NCI-H1092 (cell line): ENCODE measurements around the gene MLLT1.

ENCODE experiments used
- DNase-seq: peaks from one replicate; lab custom pipeline; 2025; lab: John Stamatoyannopoulos, UW

The MLLT1 gene

DNA sequence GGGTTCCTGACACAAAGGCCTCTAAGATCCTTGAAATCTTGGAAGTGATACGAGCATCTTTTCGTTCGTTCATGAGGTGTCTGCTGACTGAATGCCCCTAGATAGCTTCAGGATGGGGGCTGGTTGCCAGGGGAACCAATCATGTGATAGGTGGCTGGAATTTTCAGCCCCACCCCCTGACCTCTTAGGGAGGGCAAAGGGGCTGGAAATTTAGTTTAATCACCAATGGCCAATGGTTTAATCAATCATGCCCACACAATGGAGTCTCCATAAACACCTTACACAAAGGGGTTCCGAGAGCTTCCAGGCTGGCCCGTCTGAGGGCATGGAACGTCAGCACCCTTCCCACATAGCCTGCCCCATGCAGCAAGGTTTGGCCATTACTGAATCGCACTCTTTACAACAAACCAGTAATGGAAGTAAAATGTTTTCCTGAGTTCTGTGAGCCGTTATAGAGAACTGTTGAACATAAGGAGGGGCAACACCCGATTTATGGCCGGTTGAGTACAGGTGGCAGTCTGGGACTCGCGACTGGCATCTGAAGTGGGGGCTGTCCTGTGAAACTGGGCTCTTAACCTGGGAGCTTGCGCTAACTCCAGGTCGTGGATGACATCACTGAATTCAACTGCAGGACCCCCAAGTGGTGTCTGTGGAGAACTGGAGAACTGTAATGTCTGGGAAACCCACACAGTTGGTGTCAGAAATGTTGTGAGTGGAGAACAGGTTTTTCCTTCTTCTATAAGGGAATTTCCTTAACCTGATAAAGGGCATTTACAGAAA, 25.6 kb downstream of the MLLT1 start:
- DNase-seq: no peak

DNA sequence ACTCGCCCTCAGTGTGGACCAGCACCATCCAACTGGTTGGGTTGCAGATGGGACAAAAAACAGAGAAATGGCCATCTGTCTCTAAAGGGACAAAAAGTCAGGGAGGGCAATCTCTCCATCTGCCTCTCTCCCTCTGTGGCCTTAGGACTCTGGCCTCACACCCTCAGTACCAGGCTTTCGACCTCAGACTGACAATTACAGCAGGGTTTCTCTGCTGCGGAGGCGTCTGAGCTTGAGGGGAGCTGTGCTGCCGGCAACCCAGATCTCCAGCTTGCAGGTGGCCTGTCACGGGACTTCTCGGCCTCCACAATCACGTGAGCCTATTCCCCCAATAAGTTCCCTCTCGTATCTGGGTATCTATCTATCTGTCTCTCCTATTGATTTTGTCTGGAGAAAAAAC, 27.7 kb downstream of the MLLT1 start:
- no peak for DNase-seq

DNA sequence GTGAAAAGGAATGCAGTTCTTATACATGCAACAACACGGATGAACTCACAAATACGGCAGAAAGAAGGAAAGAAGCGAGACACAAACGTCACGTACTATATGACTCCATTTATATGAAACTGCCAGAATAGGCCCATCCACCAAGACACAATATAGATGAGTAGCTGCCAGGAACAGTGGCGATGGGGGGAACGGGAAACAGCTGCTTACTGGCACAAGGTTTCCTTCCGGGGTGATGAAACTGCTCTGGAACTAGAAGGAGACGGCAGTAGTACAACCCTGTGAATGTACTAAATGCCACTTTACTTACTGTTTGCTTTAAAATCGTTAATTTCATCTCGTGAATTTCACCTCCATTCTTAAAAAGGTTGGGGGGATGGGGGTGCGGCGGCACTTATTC, 28.9 kb downstream of the MLLT1 start:
- DNase-seq: no peak

DNA sequence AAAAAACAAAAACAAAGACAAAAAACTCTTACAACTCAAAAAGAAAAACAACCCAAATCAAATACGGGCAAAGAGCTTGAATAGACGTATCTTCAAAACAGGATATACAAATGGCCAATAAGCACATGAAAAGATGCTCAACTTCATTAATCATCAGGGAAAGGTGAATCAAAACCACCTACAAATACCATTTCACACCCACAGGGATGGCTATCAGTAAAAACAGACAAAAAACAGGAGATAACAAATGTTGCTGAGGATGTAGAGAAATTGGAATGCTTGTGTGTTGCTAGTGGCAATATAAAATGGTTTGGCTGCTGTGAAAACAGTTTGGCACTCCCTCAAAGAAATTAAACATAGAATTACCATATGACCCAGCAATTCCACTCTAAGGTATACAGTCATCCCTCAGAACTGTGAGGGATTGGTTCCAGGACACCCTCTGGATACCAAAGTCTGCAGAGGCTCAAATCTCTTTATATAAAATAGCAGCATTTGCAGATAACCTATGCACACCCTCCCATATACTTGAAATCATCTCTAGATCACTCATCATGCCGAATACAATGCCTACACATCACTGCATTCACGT, 29.7 kb downstream of the MLLT1 start:
- no peak for DNase-seq

DNA sequence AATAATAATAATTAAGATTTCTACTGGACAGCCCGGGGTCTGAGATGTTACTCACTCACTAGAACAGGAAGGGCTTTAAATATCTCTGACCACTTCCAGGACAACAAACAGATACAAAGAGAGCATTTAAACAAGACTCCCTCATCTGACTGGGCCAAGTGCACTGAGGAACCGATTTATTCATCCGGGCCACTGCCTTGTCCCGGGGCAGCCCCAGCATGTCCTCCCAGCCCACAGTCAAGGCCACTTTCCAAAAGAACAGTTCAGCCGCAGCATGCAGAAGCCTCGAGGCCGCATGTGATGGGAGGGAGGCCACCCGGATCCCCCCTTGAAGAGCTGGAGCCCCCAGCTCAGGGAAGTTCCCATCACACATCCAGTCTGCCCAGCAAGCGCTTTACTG, 30.5 kb downstream of the MLLT1 start:
- no peak for DNase-seq

- no peak for DNase-seq
Observed at GRCh38 chr19:6248844-6249243, 30.9 kb downstream of the MLLT1 start.

GRCh38 chr19:6248341-6248740, 31.4 kb downstream of the MLLT1 start:
- DNase-seq: no peak

DNA sequence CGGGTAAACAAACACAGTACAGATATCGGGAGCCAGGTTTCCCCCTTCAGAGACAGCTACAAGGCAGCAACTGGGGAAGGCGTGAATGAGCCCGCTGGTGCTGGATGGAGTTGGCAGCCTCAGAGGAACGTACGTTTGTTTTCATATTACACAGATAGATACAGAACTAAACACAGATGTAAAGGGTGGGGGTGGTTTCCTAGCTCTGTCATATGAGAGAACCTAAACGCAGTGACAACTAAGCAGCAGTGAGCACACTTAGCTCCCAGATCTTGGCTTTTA, 32.8 kb downstream of the MLLT1 start:
- no peak for DNase-seq

DNA sequence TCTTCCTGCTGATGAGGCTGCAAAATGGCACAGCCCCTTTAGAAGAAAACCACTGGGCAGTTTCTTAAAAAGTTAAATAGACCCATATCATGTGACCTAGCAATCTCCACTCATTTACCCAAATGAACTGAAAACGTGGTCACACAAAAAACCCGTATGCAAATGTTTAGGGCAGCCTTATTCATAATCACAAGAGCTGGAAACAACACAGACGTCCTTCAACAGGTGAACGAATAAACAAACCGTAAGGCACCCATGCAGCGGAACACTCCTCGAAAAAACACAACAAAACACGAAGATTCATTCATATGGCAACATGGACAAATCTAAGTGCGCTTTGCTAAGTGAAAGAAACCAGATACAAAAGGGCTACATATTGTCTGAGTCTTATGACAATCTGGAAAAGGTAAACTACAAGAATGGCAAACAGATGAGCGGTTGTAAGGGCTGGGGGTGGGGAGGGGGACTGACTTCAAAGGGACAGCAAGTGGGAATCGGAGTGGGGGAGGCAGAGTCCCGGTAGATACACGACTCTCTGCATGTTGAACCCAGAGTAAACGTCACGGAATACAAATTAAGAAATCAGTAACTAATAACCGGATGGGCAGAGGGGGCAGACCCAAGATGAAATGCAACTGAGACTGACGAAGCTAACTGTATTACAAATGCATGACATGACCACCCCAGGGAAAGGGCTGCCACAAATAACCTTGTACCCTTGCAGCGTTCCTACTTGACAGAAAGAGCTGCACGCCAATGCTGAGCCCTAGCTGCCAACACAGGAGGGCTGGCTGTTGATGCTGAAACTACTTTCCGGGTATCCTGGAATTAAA, 33.4 kb downstream of the MLLT1 start:
- DNase-seq: no peak

DNA sequence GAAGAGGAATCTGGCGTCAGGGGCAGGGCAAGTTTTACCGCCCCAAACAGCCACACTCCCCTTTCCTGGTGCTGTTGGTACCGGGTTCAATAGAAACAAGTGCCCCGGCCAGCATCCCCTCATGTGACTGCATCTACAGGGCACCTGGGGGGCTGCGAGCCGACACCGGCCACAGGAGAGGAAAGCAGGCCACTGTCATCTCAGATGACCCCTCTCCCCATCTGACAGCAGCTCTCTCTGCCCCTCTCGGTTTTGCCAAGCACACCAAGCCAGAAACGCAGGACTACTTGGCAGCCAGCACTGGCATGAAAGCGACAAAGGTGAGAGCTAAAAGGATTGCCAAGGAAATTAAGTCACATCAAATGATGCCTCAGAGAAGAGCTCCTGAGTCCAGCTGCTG, 37.1 kb downstream of the MLLT1 start:
- DNase-seq: no peak

DNA sequence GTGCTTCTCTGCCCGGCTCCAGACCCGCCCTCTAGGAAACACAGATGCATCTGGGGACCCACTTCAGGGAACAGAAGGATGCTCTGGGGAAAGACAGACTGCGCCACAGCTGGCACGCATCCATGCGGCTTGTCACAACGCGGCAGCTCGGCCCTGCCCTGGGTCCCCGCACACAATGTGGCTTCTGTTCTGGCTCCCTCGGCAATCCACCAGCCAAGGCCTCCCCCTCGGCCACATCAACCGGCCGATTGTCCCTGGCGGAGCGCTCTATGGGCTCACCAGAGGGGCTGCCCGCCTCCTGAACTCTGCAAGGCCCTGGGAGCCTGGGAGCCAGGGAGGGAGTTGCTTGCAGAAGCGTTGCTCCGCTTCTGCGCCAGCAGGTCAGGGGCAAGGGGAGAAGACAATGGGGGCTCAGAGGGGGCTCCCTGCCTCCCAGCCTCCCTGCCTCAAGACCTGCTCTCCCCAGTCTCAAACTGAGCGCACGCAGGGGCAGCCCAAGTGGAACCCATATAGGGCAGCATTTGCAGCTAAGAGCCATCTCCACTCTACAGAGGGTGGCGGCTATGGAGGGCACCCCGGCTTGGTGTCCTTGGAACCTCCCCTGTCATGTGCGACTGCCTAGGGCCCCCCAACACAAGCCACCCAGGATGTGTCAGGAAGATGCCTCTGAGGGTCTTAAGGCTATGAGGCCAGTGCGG, 37.9 kb downstream of the MLLT1 start:
- DNase-seq: no peak

DNA sequence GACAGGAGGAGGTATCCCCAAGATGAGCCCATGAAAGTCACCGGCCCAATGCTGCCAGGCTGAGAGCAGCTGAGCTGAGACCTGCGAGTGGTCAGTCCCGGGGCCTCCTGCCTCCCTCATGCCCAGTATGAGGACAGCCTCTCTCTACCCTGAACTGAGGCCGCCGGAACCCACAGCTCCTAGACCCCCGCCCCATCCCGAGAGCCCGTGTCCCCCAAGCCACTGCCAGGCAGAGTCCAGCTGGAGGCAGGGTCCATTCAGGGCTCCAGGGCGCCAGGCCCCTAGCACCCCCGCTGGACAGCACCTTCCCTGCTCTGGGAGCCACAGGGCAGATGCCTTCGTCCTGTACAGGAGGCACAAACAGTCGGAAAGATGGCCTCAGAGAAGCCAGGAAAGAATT, 38.7 kb downstream of the MLLT1 start:
- no peak for DNase-seq

- no peak for DNase-seq
Observed at GRCh38 chr19:6239871-6240676, 39.7 kb downstream of the MLLT1 start.

DNA sequence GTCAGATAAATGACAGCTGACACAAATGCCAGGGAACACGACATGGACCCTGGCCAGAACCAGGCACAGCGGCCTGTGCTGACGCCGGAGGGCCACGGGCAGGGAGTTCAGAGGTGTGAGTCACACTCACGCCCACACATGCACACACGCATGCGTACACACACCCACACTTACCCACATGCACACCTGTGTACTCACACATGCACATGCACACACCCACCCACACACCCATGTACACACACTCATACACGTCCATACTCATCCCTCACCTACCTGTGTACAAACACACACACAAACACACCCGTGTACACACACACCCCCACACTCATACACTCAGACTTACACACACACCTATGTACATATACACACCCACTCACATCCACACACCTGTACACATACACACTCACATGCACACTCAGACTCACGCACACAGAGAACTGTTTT, 40.4 kb downstream of the MLLT1 start:
- DNase-seq: no peak

GRCh38 chr19:6238643-6239281, 41.0 kb downstream of the MLLT1 start:
- DNase-seq: peak; percentile 45

GRCh38 chr19:6238256-6238642, 41.5 kb downstream of the MLLT1 start:
- no peak for DNase-seq

DNA sequence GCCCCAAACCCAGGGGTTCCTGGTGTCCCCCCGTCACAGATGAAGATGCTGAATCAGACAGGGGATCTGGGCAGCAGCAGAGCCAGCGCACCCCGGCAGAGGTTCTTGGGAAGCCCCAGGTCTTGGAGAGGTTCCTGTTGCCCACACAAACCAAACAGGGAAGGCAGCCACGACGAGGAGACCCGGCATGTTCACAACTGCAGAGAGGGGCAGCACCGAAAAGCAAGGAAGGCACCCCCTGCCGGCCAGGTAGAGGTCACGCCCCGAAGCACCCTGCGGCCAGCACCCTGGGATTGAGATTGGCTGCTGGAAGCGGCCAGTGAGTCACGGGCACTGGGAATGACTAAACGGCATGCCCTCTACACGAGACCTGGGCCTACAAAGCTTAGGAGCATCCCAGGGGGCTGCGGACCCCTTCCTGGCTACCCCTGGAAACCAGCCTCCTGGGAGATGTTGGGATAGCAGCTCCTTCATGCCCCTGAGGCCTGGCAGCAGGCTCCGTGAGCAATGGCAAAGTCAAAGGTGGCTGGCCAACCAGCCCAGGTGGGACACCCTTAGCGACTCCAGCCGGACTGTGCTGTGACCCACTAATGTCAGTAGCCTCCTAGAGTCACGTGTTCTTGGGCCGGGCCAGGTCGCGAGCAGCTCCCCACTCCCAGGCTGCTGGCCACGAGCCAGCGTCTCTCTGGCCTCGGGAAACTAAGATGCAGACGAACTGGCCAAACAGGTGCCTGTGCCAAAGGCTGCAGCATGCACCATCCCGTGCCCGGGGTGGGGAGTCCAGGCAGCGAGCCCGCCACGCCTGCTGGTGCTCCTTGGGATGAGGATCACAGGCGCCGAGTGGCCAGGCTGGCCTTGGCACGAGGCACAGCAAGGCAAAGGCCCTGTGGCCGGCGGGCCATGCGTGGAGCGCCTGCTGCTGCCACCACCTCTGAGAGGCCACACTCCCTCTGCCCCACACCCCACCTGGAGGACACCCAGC, 43.2 kb downstream of the MLLT1 start:
- no peak for DNase-seq

- no peak for DNase-seq
Observed at GRCh38 chr19:6235031-6235951, 44.5 kb downstream of the MLLT1 start.

GRCh38 chr19:6234527-6234926, 45.2 kb downstream of the MLLT1 start:
- DNase-seq: no peak
